Activated CD4-positive, alpha-beta T cell treated with anti-CD3 and anti-CD28 coated beads, Interleukin-10, Interleukin-2, amounts not matched to agents 100 ng/mL and 50 ng/mL, durations not matched to agents 16 hours and 8 hours (primary cell): ENCODE data around the gene RNF7.
A peak's percentile ranks its signal among the peaks of the same experiment; 100 is the strongest.
"Not testable (repeated sequence)": the region's sequence is repeated elsewhere in the genome, so short reads cannot be mapped to it uniquely, and the experiment has no call there.

Experiments used
- DNase-seq: peaks from one replicate; pipeline ENCODE4 v3.0.0-alpha.2; 2020

Gene RNF7

GRCh38 chr3:141735770-141736465, 2.2 kb upstream of the RNF7 start:
- DNase-seq, result no peak

GRCh38 chr3:141737093-141737492, 1.0 kb upstream of the RNF7 start:
- no peak for DNase-seq

GRCh38 chr3:141737678-141738021, 448 bp upstream of the RNF7 start:
- no peak for DNase-seq

- peak; percentile 53 for DNase-seq
Observed at GRCh38 chr3:141738891-141739363, 829 bp downstream of the RNF7 start.

GRCh38 chr3:141739731-141740130, 1.6 kb downstream of the RNF7 start:
- no peak for DNase-seq

GRCh38 chr3:141740349-141740748, 2.3 kb downstream of the RNF7 start:
- DNase-seq, result no peak

GRCh38 chr3:141743305-141743704, 5.2 kb downstream of the RNF7 start:
- DNase-seq, result no peak

GRCh38 chr3:141746962-141747361, 8.9 kb downstream of the RNF7 start:
- no peak for DNase-seq

GRCh38 chr3:141753399-141753798, 15.3 kb downstream of the RNF7 start:
- no peak for DNase-seq

GRCh38 chr3:141754032-141754431, 15.9 kb downstream of the RNF7 start:
- no peak for DNase-seq

- DNase-seq, result not testable (repeated sequence)
Observed at GRCh38 chr3:141762552-141762951, 24.5 kb downstream of the RNF7 start.

- DNase-seq, result no peak
Observed at GRCh38 chr3:141763088-141763750, 25.1 kb downstream of the RNF7 start, which contains the start of gene GRK7. Gene GRK7 (plus strand): TSS chr3:141763408. CDS start chr3:141778285, 14,877 bp downstream.

GRCh38 chr3:141764045-141764444, 25.9 kb downstream of the RNF7 start:
- DNase-seq, result no peak

GRCh38 chr3:141764465-141764864, 26.4 kb downstream of the RNF7 start:
- DNase-seq, result no peak

GRCh38 chr3:141764986-141765385, 26.9 kb downstream of the RNF7 start:
- DNase-seq, result no peak

- peak; percentile 53 for DNase-seq
Observed at GRCh38 chr3:141767066-141767465, 29.0 kb downstream of the RNF7 start.

GRCh38 chr3:141769221-141769894, 31.3 kb downstream of the RNF7 start:
- no peak for DNase-seq

- no peak for DNase-seq
Observed at GRCh38 chr3:141773676-141774075, 35.6 kb downstream of the RNF7 start.

GRCh38 chr3:141776376-141776775, 38.3 kb downstream of the RNF7 start:
- DNase-seq, result no peak

GRCh38 chr3:141776885-141777284, 38.8 kb downstream of the RNF7 start:
- DNase-seq, result no peak

- DNase-seq, result no peak
Observed at GRCh38 chr3:141777957-141778813, 40.1 kb downstream of the RNF7 start.

- no peak for DNase-seq
Observed at GRCh38 chr3:141779667-141780066, 41.6 kb downstream of the RNF7 start.

GRCh38 chr3:141782386-141782932, 44.4 kb downstream of the RNF7 start:
- no peak for DNase-seq
